Gastroesophageal sphincter (tissue), 3 donors: ENCODE measurements around the gene MAGEC2.

ENCODE experiments used
- CTCF ChIP-seq, 4 experiments: fragments of 200-600 bp in 2 of 4; fragments of 450-650 bp in 2 of 4; sonication (generic) in 1 of 4; IDR thresholded peaks; one replicate each; pipeline ENCODE4 v1.5.1; 2017 to 2019; ENCODE audit warnings: antibody characterized with exemption in 4 of 4, mild to moderate bottlenecking in 2 of 4, moderate library complexity in 2 of 4
- EP300 ChIP-seq: sonication (generic); formaldehyde crosslinking; IDR thresholded peaks from one replicate; pipeline ENCODE4 v1.6.1; 2017; ENCODE audit warnings: antibody characterized with exemption, mild to moderate bottlenecking

- no peak for TF ChIP-seq CTCF (IDR thresholded peaks at IDR 0.05)
- TF ChIP-seq EP300 = no peak
Observed at GRCh38 chrX:142201113-142201512, 4.0 kb downstream of the MAGEC2 start.
